GM18873 (cell line): ENCODE measurements around the gene SRSF3.
A peak's percentile ranks its signal among the peaks of the same experiment; 100 is the strongest.

ENCODE experiments used
- ATAC-seq: cut with Tn5 transposase; IDR thresholded peaks from one replicate; pipeline ENCODE4 v1.9.1; 2021; ENCODE audit warnings: mild to moderate bottlenecking, moderate library complexity, moderate number of reproducible peaks; ENCODE audit not compliant: unreplicated experiment, low FRiP score

SRSF3 gene

GRCh38 chr6:36594029-36594815, at the start of gene SRSF3:
Gene SRSF3 (plus strand): TSS chr6:36594362. CDS start chr6:36596763, 2,401 bp downstream.
- ATAC-seq: peak; percentile 79

- ATAC-seq: no peak
These were observed 48.3 kb upstream of the SRSF3 start for GRCh38 chr6:36545767-36546307.

GRCh38 chr6:36546308-36546919, 47.7 kb upstream of the SRSF3 start:
- no peak for ATAC-seq

- peak; percentile 58 for ATAC-seq
These were observed 47.1 kb upstream of the SRSF3 start, which contains the start of gene STK38 for GRCh38 chr6:36546920-36547645. Gene STK38 (minus strand): TSS chr6:36547479. CDS start chr6:36540202, 7,277 bp downstream.

- no peak for ATAC-seq
These were observed 46.3 kb upstream of the SRSF3 start for GRCh38 chr6:36547646-36548400.

GRCh38 chr6:36548401-36548743, 45.8 kb upstream of the SRSF3 start:
- ATAC-seq: no peak

- no peak for ATAC-seq
These were observed 43.6 kb upstream of the SRSF3 start for GRCh38 chr6:36550473-36551000.

- ATAC-seq: no peak
These were observed 38.4 kb upstream of the SRSF3 start for GRCh38 chr6:36555750-36556252.

- ATAC-seq: no peak
These were observed 37.9 kb upstream of the SRSF3 start for GRCh38 chr6:36556281-36556680.

- no peak for ATAC-seq
These were observed 35.0 kb upstream of the SRSF3 start for GRCh38 chr6:36559011-36559793.

GRCh38 chr6:36560822-36561221, 33.3 kb upstream of the SRSF3 start:
- no peak for ATAC-seq

- ATAC-seq: no peak
These were observed 30.8 kb upstream of the SRSF3 start for GRCh38 chr6:36563237-36563927.

GRCh38 chr6:36563928-36564284, 30.3 kb upstream of the SRSF3 start:
- no peak for ATAC-seq

- ATAC-seq: no peak
These were observed 27.7 kb upstream of the SRSF3 start for GRCh38 chr6:36566418-36566905.

GRCh38 chr6:36570264-36570663, 23.9 kb upstream of the SRSF3 start:
- no peak for ATAC-seq

GRCh38 chr6:36571122-36572043, 22.8 kb upstream of the SRSF3 start:
- no peak for ATAC-seq
